ENCODE results near the gene ABCC4.

Gene ABCC4

GRCh38 chr13:95261956-95262355 lies 39.3 kb downstream of the ABCC4 start:
- in situ Hi-C loops (cut with MboI; ENCODE audit: low sequenced_read_pairs): no loop called here

GRCh38 chr13:95260031-95260525 lies 41.2 kb downstream of the ABCC4 start:
- in situ Hi-C loops (cut with MboI; ENCODE audit: low sequenced_read_pairs): no loop called here

DNA sequence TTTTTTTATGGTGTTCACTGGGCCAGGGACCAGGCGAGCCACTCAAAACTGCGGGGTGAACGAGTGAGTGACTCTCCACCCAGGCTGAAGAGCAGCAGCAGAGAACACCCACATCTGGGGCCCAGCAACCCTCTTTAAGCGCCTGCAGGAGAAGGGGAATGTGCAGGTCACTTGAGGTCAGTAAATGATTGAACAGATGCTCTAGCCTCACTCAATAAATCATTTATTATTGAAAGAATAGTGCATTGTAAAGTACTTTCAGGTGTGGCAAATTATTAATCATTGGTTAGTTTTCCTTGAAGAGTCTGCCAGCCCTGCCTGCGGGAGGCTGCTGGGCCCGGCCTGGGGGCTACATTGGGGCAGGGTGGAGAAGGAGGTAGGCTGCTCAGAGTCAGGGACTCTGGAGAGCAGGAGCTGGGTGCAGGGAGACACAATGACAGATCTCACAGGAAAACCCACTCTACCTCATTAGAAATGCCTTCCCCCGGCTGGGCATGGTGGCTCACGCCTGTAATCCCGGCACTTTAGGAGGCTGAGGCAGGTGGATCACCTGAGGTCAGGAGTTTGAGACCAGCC lies 42.5 kb downstream of the ABCC4 start:
- in situ Hi-C loops (cut with MboI; ENCODE audit: low sequenced_read_pairs): no loop called here

GRCh38 chr13:95258098-95258497 lies 43.2 kb downstream of the ABCC4 start:
- in situ Hi-C loops (cut with MboI; ENCODE audit: low sequenced_read_pairs): no loop called here

DNA sequence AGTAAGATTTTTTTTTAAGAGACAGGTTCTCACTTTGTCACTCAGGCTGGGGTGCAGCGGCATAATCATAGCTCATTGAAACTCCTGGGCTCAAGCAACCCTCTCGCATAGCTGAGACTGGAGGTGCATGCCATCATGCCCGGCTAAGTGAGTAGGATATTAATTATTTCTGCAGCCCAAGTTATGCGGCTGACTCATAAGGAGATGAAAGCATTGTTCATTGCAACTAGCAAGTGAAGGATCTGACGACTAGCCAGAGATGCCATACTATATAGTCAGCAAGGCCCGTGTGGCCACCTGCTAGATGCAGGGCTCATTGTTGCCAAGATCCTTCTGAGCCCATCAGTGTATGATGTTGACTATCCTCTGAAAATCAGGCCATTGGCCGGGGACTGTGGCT lies 45.2 kb downstream of the ABCC4 start:
- in situ Hi-C loops (cut with MboI; ENCODE audit: low sequenced_read_pairs): no loop called here

DNA sequence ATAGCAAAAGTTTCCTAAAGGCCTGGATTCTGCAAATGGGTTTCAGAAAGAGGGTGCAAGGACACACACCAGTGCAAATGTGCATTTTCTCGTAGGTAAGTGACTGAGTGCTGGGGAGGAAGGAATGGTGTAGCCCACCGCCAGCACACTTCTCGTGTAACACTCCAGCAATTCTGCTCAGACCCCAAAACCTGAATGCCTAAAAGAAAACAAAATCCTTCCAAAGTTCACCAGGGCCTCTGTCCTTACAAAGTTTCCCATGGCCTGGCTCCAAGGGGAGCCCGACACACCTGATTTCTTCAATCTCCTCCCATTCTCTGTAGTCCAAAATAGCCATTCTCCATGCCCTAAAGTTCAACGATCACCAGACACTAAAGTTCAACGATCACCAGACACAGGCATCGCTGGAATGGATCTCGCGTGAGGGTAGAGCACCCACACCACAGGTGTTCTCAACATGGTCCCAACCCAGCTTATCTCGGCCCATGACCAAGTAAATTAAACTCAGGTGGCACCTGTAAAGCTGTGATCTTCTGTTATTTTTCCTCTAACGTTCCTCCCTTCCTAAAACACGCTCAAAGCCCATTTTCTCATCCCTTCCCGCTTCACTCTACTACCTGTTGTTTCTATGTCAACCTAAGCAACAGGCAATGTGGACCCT lies 46.0 kb downstream of the ABCC4 start:
- in situ Hi-C loops (cut with MboI; ENCODE audit: low sequenced_read_pairs): no loop called here

DNA sequence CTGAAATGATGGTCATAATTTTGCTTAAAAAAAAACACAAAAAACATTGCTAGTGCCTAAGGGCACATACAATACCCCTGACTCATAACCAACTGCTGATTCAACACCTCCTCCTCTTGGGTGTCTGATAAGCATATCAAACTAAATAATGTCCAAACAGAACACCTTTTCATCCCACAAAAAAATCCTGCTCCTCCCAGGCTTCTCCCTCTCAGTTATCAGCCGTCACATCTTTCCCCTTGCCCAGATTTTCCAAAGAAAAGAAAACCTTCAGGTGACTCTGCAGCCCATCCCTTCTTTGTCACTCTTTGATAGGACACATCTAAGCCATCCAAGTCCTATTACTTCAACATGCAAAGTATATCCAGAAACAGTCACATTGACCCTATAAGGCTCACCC lies 46.9 kb downstream of the ABCC4 start:
- in situ Hi-C loops (cut with MboI; ENCODE audit: low sequenced_read_pairs): no loop called here

GRCh38 chr13:95253033-95253432 lies 48.2 kb downstream of the ABCC4 start:
- in situ Hi-C loops (cut with MboI; ENCODE audit: low sequenced_read_pairs): no loop called here

- in situ Hi-C loops (cut with MboI; ENCODE audit: low sequenced_read_pairs): no loop called here
Measured at GRCh38 chr13:95251641-95252040, 49.6 kb downstream of the ABCC4 start.

GRCh38 chr13:95250961-95251360 lies 50.3 kb downstream of the ABCC4 start:
- in situ Hi-C loops (cut with MboI; ENCODE audit: low sequenced_read_pairs): no loop called here

- in situ Hi-C loops (cut with MboI; ENCODE audit: low sequenced_read_pairs): no loop called here
Measured at GRCh38 chr13:95248953-95249352, 52.3 kb downstream of the ABCC4 start.

DNA sequence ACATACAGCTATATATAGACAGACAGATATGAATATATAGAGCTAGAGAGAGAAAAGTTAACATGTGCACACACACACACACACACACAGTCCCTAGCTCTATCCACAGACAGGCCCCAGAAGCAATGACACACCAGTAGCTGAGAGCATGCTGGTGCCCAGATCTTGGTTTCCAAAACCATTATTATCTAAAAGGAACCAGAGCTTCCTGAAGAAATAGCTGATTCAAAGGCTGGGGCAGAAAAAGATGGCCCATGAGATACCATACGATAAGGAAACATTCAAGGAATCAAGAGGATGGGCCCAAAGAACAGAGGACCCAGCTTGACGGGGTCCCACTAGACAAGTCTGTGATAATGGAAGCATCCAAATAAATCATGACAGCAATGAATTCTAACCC lies 53.4 kb downstream of the ABCC4 start:
- in situ Hi-C loops (cut with MboI; ENCODE audit: low sequenced_read_pairs): no loop called here

- in situ Hi-C loops (cut with MboI; ENCODE audit: low sequenced_read_pairs): no loop called here
Measured at GRCh38 chr13:95247171-95247570, 54.1 kb downstream of the ABCC4 start.

DNA sequence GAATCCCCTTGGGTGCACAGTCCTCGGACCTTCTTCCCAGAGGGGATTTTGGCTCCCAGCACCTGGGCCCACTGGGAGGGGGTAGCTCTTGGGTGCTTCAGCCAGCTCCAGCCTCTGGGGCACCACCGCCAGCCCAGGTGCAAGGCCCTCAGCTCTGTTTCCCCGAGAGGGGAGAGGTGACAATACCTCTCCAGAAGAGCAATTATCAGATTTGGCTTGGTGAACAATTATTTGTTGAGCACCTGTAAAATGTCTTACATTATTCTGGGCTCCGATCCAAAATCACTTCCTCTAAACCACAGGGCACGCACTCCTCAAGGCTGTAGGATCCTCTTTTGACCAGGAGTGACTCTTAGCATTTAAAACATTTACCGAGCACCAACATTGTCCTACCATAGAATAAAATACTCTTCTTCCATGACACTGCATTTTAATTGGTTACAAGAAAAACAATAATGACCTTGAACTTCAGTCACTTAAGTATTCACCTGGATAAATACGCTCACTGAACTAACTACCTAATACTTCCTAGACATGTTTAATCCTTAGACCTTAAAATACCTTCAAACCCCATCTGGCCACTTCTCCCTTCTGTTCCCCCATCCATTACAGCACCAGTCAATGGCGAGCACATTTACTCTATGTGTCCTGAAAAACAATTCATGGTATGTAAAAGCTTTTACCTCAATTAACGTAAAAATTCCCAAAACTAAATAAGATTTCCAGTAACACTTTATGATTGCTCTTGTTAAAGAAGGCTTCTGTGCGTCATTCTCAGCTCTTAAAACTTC lies 54.8 kb downstream of the ABCC4 start:
- in situ Hi-C loops (cut with MboI; ENCODE audit: low sequenced_read_pairs): no loop called here

DNA sequence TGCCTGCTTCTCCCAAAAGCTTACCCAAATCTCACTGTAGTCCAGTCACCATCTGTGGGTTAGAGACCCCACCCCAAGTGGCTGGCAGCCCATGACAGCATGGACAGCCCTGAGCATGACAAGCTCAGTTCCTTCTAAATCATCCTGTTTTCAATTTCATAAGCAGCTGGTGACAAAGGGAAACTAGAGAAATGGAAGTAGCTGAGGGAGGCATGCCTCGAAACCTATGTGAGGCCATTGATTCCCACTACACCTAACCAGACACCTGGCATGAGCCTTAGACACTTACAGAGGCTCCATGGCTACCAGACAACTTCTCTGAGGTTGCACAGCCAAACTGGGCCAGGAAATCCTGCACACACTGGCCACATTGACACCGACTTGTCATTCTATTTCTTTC lies 56.2 kb downstream of the ABCC4 start:
- in situ Hi-C loops (cut with MboI; ENCODE audit: low sequenced_read_pairs): no loop called here

DNA sequence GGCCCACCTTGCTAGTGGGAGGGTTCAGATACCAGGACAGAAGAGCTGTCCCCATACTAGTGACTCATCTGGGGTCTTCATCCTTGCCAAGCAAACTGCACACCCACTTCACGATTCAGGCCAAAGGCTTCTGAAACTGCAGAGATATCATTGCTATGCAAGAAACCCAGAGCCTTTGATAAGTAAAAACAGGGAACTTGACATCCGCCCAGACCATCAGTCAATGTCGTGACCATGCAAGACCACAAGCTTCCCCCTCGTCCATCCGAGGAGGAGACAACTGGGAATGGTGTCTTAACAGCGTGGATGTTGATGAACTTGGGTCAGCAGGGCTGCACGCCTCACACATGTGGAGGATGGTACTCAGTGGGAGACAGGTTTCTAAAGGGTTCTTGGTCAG lies 58.0 kb downstream of the ABCC4 start:
- in situ Hi-C loops (cut with MboI; ENCODE audit: low sequenced_read_pairs): no loop called here

DNA sequence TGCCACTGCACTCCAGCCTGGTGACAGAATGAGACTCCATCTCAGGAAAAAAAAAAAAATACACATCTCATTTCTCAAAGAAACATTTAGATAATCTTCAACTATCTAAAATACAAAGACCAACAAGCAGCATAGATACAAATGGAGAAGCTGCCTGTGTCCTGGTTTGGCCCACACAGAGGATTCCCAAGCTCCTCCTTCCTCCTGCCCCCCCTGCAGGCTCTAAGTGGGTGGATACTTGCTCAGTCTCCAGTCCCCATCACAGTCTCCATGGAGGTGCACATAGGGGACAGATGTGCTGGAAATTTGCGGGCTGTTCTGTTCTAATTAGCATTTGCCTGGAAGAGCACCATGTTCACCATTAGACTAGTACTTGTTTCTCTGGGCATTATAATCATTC lies 59.9 kb downstream of the ABCC4 start:
- in situ Hi-C loops (cut with MboI; ENCODE audit: low sequenced_read_pairs): no loop called here

DNA sequence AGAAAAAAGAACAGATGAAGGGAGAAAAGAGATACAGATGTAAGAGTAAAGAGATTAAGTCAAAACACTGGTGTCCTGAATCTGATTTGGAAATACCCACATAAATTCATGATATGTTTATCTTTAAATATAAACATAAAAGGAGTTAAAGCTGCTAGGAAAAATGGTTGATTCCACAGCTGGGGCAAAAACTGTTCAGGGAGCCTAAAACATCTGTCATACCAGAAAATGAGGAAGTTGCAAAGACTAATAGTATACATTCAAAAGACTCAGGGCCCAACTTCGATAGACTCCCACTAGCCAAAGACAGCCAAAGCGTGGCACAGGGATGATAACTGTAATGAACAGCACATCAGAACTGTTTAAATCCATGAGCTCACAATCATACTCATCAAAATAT lies 62.0 kb downstream of the ABCC4 start:
- in situ Hi-C loops (cut with MboI; ENCODE audit: low sequenced_read_pairs): no loop called here

- in situ Hi-C loops (cut with MboI; ENCODE audit: low sequenced_read_pairs): no loop called here
Measured at GRCh38 chr13:95237310-95237870, 63.9 kb downstream of the ABCC4 start.

DNA sequence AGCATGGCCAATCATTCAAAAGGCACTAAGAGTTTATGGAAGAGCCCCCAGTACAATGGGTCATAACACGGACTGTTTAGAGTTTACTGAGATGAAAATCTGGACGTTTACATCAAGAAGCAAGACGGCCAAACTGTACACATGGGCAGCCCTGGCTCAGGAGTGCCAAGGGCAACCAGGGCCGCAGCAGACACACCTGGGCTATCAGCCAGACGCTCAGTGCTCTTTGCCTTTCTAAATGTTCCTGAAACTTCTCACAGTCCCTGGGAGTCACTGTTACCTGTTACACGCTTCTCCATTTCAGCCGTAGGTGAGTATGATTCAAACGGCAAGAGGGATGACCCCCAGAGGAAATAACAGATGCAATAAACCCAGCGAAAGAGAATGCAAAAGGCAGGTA lies 64.5 kb downstream of the ABCC4 start:
- in situ Hi-C loops (cut with MboI; ENCODE audit: low sequenced_read_pairs): no loop called here

DNA sequence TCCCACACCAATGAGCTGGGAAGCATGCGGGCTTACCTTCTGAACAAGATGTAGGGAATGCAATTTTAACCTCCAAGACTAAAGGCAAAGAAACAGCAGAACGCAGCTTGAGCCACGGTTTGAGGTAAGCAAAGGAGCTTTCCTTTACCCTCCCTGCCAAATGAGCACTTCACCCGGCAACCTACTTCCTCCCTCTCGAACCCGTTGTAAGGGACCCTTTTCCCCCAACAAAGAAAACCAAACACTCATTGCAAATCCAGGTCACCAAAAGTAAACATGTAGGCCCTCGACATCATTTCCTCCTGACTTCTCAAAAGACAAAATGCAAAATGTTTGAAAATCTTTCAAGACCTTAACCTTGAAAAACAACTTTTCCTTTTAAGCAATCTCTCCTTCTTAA lies 65.3 kb downstream of the ABCC4 start:
- in situ Hi-C loops (cut with MboI; ENCODE audit: low sequenced_read_pairs): no loop called here

Data from HL-60/S4 treated with retinoic acid at 250 ng/mL for 4 days and 3 days (cell line).